KOPT-K1 (cell line): ENCODE measurements around the gene FAM187B.

ENCODE experiments used
- H3K27ac ChIP-seq: fragments of 200-600 bp; sonication (generic); 2 replicates; pipeline ENCODE4 v1.5.1; 2016; ENCODE audit warnings: antibody characterized with exemption, mild to moderate bottlenecking, low read depth, low read length; ENCODE audit not compliant: poor library complexity, severe bottlenecking
- H3K36me3 ChIP-seq: fragments of 200-600 bp; sonication (generic); 2 replicates; pipeline ENCODE4 v1.5.1; 2017; ENCODE audit warnings: antibody characterized with exemption, mild to moderate bottlenecking, low read length, moderate library complexity; ENCODE audit not compliant: insufficient read depth
- H3K9me3 ChIP-seq: fragments of 200-600 bp; sonication (generic); 2 replicates; pipeline ENCODE4 v1.5.1; 2017; ENCODE audit warnings: antibody characterized with exemption, low read length, mild to moderate bottlenecking; ENCODE audit not compliant: insufficient read depth, poor library complexity, severe bottlenecking

Gene FAM187B

GRCh38 chr19:35266520-35267352 lies 38.2 kb upstream of the FAM187B start:
- Histone ChIP-seq H3K36me3 (peaks cover 18% of the 10 kb centered on the region), H3K9me3 (no peaks in the 10 kb centered on the region), H3K27ac (peak overlapping the region; percentile 83)

GRCh38 chr19:35265900-35266519 lies 37.5 kb upstream of the FAM187B start:
- H3K9me3 ChIP-seq, result no peaks in the 10 kb centered on the region
- no peak overlapping the region for H3K27ac ChIP-seq
- peaks cover 11% of the 10 kb centered on the region for H3K36me3 ChIP-seq

- no peak overlapping the region for H3K27ac ChIP-seq
- peaks cover 4% of the 10 kb centered on the region; the same call in 1 of the 2 replicates for H3K36me3 ChIP-seq
Observed at GRCh38 chr19:35265126-35265899, 36.8 kb upstream of the FAM187B start.

GRCh38 chr19:35264268-35265125 lies 36.0 kb upstream of the FAM187B start:
- Histone ChIP-seq H3K36me3 (no peaks in the 10 kb centered on the region), H3K9me3 (no peaks in the 10 kb centered on the region), H3K27ac (no peak overlapping the region)

More at GRCh38 chr19:35265126-35265899, 36.8 kb upstream of the FAM187B start:
- no peaks in the 10 kb centered on the region for H3K9me3 ChIP-seq

- H3K36me3 ChIP-seq, result no peaks in the 10 kb centered on the region
- H3K27ac ChIP-seq, result no peak overlapping the region
- H3K9me3 ChIP-seq, result no peaks in the 10 kb centered on the region
Observed at GRCh38 chr19:35262101-35262761, 33.7 kb upstream of the FAM187B start.

GRCh38 chr19:35261356-35262100 lies 33.0 kb upstream of the FAM187B start:
- Histone ChIP-seq H3K27ac (no peak overlapping the region), H3K9me3 (no peaks in the 10 kb centered on the region), H3K36me3 (no peaks in the 10 kb centered on the region)

- no peaks in the 10 kb centered on the region for H3K36me3 ChIP-seq
- no peak overlapping the region for H3K27ac ChIP-seq
- no peaks in the 10 kb centered on the region for H3K9me3 ChIP-seq
Observed at GRCh38 chr19:35260694-35261304, 32.3 kb upstream of the FAM187B start.

- Histone ChIP-seq H3K9me3 (no peaks in the 10 kb centered on the region), H3K36me3 (no peaks in the 10 kb centered on the region), H3K27ac (no peak overlapping the region)
Observed at GRCh38 chr19:35257113-35257461, 28.5 kb upstream of the FAM187B start.

- Histone ChIP-seq H3K36me3 (no peaks in the 10 kb centered on the region), H3K9me3 (no peaks in the 10 kb centered on the region), H3K27ac (no peak overlapping the region)
Observed at GRCh38 chr19:35256566-35256965, 28.0 kb upstream of the FAM187B start.

- Histone ChIP-seq H3K36me3 (no peaks in the 10 kb centered on the region), H3K9me3 (no peaks in the 10 kb centered on the region), H3K27ac (no peak overlapping the region)
Observed at GRCh38 chr19:35254341-35255297, 26.1 kb upstream of the FAM187B start.

GRCh38 chr19:35253316-35254286 lies 25.1 kb upstream of the FAM187B start:
- no peaks in the 10 kb centered on the region for H3K36me3 ChIP-seq
- peaks cover 5% of the 10 kb centered on the region for H3K9me3 ChIP-seq
- H3K27ac ChIP-seq, result no peak overlapping the region

GRCh38 chr19:35251456-35251855 lies 22.9 kb upstream of the FAM187B start:
- Histone ChIP-seq H3K27ac (no peak overlapping the region), H3K9me3 (peaks cover 22% of the 10 kb centered on the region), H3K36me3 (no peaks in the 10 kb centered on the region)
